ENCODE results near the gene CAMK2A. TPM values are rescaled to one million over a fixed set of nuclear protein-coding genes. Genes with fewer than 3 reads are reported as not detected.

CAMK2A gene
- total RNA-seq, 3 donors from 2014 or later (not counting 1 experiment from before 2014, with no cell fraction given), result 0.38 TPM; not detected in 2

- H3K36me3 ChIP-seq (ENCODE audit: control insufficient read depth, insufficient read depth, low read length), result no peaks in the 10 kb centered on the region
- TF ChIP-seq, protein P1, sequence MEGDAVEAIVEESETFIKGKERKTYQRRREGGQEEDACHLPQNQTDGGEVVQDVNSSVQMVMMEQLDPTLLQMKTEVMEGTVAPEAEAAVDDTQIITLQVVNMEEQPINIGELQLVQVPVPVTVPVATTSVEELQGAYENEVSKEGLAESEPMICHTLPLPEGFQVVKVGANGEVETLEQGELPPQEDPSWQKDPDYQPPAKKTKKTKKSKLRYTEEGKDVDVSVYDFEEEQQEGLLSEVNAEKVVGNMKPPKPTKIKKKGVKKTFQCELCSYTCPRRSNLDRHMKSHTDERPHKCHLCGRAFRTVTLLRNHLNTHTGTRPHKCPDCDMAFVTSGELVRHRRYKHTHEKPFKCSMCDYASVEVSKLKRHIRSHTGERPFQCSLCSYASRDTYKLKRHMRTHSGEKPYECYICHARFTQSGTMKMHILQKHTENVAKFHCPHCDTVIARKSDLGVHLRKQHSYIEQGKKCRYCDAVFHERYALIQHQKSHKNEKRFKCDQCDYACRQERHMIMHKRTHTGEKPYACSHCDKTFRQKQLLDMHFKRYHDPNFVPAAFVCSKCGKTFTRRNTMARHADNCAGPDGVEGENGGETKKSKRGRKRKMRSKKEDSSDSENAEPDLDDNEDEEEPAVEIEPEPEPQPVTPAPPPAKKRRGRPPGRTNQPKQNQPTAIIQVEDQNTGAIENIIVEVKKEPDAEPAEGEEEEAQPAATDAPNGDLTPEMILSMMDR (IDR thresholded peaks at IDR 0.05), result no peak
- no peaks in the 10 kb centered on the region for H3K4me1 Mint-ChIP-seq
- H3K27ac ChIP-seq (ENCODE audit: low read length), result no peak overlapping the region
- H3K4me3 Mint-ChIP-seq, result no peak overlapping the region
- H3K27me3 ChIP-seq (ENCODE audit: control insufficient read depth, insufficient read depth, low read length), result no peaks in the 10 kb centered on the region
- H3K27me3 Mint-ChIP-seq (ENCODE audit: low read depth in 2 of 2), result peaks cover 28 to 34% of the 10 kb centered on the region in 2 donors
- DNase-seq (no peak), ATAC-seq (no peak)
- H3K27ac Mint-ChIP-seq, result no peak overlapping the region
- no peaks in the 10 kb centered on the region for H3K4me1 ChIP-seq (ENCODE audit: control insufficient read depth, insufficient read depth, low read length)
- 80% methylated on average over 5 of the region's 5 CpGs for WGBS (ENCODE audit: insufficient coverage)
- no peaks in the 10 kb centered on the region for H3K9me3 Mint-ChIP-seq
- no peak overlapping the region for H3K4me3 ChIP-seq (ENCODE audit: low read length)
- H3K9me3 ChIP-seq (ENCODE audit: control insufficient read depth, insufficient read depth, low read length), result no peaks in the 10 kb centered on the region
- intact Hi-C loops (cut with micrococcal nuclease), result no loop called here
- no peaks in the 10 kb centered on the region for H3K36me3 Mint-ChIP-seq
Measured at GRCh38 chr5:150196514-150196913, 93.1 kb downstream of the CAMK2A start.

DNA sequence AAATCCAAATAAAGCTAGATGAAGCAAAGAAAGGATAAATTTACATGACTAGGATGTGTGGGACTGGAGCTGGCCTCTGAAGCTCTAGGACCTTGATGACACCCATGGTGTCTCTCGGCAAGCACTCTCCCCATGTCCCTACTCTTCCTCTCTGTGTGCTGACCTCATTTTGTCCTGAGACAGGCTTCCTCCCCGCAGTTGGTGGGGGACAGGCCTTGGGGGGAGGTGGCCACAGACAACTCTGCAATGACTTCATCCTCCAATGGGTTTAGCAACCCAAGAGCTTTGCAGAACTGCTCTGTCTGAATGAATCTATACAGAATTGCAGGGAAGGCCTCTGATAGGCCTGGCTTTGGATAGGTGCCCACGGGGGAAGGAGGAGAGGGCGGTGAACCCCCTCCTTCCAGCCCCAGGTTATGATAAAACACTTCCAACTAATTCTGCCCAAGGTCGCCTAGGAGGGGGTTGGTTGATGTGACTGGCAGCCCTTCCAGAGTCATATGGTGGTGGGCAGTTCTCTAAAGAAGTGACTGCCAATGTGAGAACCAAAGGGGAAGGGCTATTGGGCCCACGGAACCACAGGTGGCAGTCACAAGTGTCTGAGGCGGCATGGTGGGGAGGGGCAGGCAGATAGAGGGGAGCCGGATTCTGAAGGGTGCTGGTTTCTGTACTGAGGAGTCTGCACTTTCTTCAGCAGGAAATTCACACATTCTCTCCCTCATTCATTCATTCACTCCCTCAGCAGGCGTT, 93.7 kb downstream of the CAMK2A start:
- Histone ChIP-seq H3K27me3 (ENCODE audit: control insufficient read depth, insufficient read depth, low read length) (no peaks in the 10 kb centered on the region), H3K4me1 (ENCODE audit: control insufficient read depth, insufficient read depth, low read length) (no peaks in the 10 kb centered on the region), H3K36me3 (ENCODE audit: control insufficient read depth, insufficient read depth, low read length) (no peaks in the 10 kb centered on the region), H3K27ac (ENCODE audit: low read length) (no peak overlapping the region), H3K9me3 (ENCODE audit: control insufficient read depth, insufficient read depth, low read length) (no peaks in the 10 kb centered on the region), H3K4me3 (ENCODE audit: low read length) (no peak overlapping the region)
- WGBS (ENCODE audit: insufficient coverage), result 81% methylated on average over 8 of the region's 9 CpGs
- Mint-ChIP-seq H3K36me3 (no peaks in the 10 kb centered on the region), H3K4me1 (no peaks in the 10 kb centered on the region), H3K27me3 (ENCODE audit: low read depth in 2 of 2) (peaks cover 33 to 34% of the 10 kb centered on the region in 2 donors), H3K9me3 (no peaks in the 10 kb centered on the region), H3K27ac (no peak overlapping the region), H3K4me3 (no peak overlapping the region)
- TF ChIP-seq, protein P1 (IDR thresholded peaks at IDR 0.05), result no peak
- DNase-seq (no peak), ATAC-seq (no peak)
- intact Hi-C loops (cut with micrococcal nuclease), result no loop called here

- Histone ChIP-seq H3K27me3 (ENCODE audit: control insufficient read depth, insufficient read depth, low read length) (peaks cover 11% of the 10 kb centered on the region), H3K36me3 (ENCODE audit: control insufficient read depth, insufficient read depth, low read length) (no peaks in the 10 kb centered on the region), H3K4me1 (ENCODE audit: control insufficient read depth, insufficient read depth, low read length) (no peaks in the 10 kb centered on the region), H3K27ac (ENCODE audit: low read length) (no peak overlapping the region), H3K9me3 (ENCODE audit: control insufficient read depth, insufficient read depth, low read length) (no peaks in the 10 kb centered on the region), H3K4me3 (ENCODE audit: low read length) (no peak overlapping the region)
- Mint-ChIP-seq H3K27ac (no peak overlapping the region), H3K4me1 (no peaks in the 10 kb centered on the region), H3K27me3 (ENCODE audit: low read depth in 2 of 2) (peaks cover 25 to 43% of the 10 kb centered on the region in 2 donors), H3K4me3 (no peak overlapping the region), H3K9me3 (no peaks in the 10 kb centered on the region), H3K36me3 (no peaks in the 10 kb centered on the region)
- no peak for DNase-seq
- intact Hi-C loops (cut with micrococcal nuclease), result no loop called here
- no peak for ATAC-seq
- TF ChIP-seq, protein P1 (IDR thresholded peaks at IDR 0.05), result no peak
- WGBS (ENCODE audit: insufficient coverage), result 76% methylated on average over 4 of the region's 4 CpGs
Measured at GRCh38 chr5:150192462-150192861, 97.1 kb downstream of the CAMK2A start.

GRCh38 chr5:150190987-150191386, 98.6 kb downstream of the CAMK2A start:
- H3K27me3 Mint-ChIP-seq (ENCODE audit: low read depth in 2 of 2), result peaks cover 28 to 44% of the 10 kb centered on the region in 2 donors

More at GRCh38 chr5:150190987-150191386, 98.6 kb downstream of the CAMK2A start:
- no peaks in the 10 kb centered on the region for H3K4me1 Mint-ChIP-seq
- no peak overlapping the region for H3K4me3 Mint-ChIP-seq
- H3K36me3 ChIP-seq (ENCODE audit: control insufficient read depth, insufficient read depth, low read length), result no peaks in the 10 kb centered on the region
- H3K27ac Mint-ChIP-seq, result no peak overlapping the region
- ATAC-seq (no peak), DNase-seq (no peak)
- H3K27ac ChIP-seq (ENCODE audit: low read length), result no peak overlapping the region
- no peak overlapping the region for H3K4me3 ChIP-seq (ENCODE audit: low read length)
- TF ChIP-seq, protein P1 (IDR thresholded peaks at IDR 0.05), result no peak
- 39% methylated on average over 2 of the region's 2 CpGs for WGBS (ENCODE audit: insufficient coverage)
- H3K36me3 Mint-ChIP-seq, result no peaks in the 10 kb centered on the region
- no peaks in the 10 kb centered on the region for H3K9me3 ChIP-seq (ENCODE audit: control insufficient read depth, insufficient read depth, low read length)
- intact Hi-C loops (cut with micrococcal nuclease), result no loop called here
- H3K27me3 ChIP-seq (ENCODE audit: control insufficient read depth, insufficient read depth, low read length), result peaks cover 11% of the 10 kb centered on the region
- no peaks in the 10 kb centered on the region for H3K4me1 ChIP-seq (ENCODE audit: control insufficient read depth, insufficient read depth, low read length)
- no peaks in the 10 kb centered on the region for H3K9me3 Mint-ChIP-seq
